Measurements from ENCODE around the gene ZNF620. TPM values are rescaled to one million over a fixed set of nuclear protein-coding genes. Genes with fewer than 3 reads are reported as not detected.

The ZNF620 gene
- total and polyA plus RNA-seq, 2 experiments from 2014 or later, result 0.32 to 0.86 TPM

DNA sequence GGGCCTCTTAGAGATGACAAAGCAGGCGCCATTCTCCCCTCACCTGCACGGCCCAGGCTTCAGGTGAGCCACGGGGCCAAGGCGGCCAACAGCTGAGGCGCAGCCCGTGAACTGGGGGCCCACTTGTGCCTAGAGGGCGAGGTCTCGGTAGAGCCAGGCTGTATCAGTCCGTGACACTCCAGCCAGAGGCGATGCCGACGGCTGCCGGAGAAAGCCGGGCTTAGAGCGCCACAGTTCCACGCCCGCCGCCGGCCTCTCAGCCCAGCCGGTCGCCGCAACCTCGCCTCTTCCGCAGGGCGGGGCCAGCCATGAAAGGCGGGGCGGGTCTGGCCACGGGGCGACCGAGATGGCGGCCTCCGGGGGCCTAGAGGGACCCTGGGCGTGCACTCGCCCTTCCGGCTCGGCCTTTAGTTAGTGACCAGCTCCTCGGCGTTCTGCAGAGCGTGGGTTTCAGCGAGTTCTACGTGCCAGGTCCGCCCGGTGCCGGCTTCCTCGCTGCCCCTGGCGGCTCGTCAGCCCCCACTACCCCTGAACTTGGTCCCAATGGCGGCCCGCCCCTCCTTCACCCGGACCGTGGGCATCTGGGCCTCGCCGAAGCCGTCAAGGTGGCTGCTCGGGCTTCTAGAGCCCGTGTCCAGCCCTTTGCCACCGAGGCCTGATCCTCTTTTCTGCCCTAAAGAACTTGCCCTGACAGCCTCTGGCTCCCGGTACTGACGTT lies 18.9 kb downstream of the ZNF620 start, which contains the start of gene ZNF621:
Gene ZNF621, plus strand, starts transcription at position 393 of the 718 bp plus-strand sequence. CDS start 881 bp downstream, outside the sequence.
- peaks cover 14% of the 10 kb centered on the region for H3K4me1 ChIP-seq (ENCODE audit: insufficient read depth)
- H3K27ac ChIP-seq, result peak within 1 kb of the TSS; percentile 82
- TF ChIP-seq EZH2 (IDR thresholded peaks at IDR 0.05; ENCODE audit: insufficient read depth, poor library complexity, severe bottlenecking) (no peak), EZH2phosphoT487 (IDR thresholded peaks at IDR 0.05; ENCODE audit: insufficient read depth, low read depth) (no peak)
- H3K36me3 ChIP-seq (ENCODE audit: low read depth), result peaks cover 14% of the 10 kb centered on the region
- H3K79me2 ChIP-seq (ENCODE audit: insufficient read depth), result peaks cover 45% of the 10 kb centered on the region
- H3K27me3 ChIP-seq (replicated peaks; ENCODE audit: insufficient read depth), result no peaks in the 10 kb centered on the region
- H3K4me3 ChIP-seq, result peak within 1 kb of the TSS; percentile 92
- H2AFZ ChIP-seq, result peak within 1 kb of the TSS; percentile 97
- H3K9me2 ChIP-seq (ENCODE audit: insufficient read depth), result no peaks in the 10 kb centered on the region
- peaks cover 7% of the 10 kb centered on the region for H3F3A ChIP-seq (ENCODE audit: insufficient read depth)
- WGBS, 2 experiments (ENCODE audit: low coverage in 1 of 2, low lambda C conversion rate in 2 of 2, missing lambda C conversion rate in 2 of 2), result 0 to 1% methylated on average over 38 to 42 of the region's 59 CpGs
- in situ Hi-C loops (cut with MboI), result no loop called here
- no peaks in the 10 kb centered on the region for H3K9me3 ChIP-seq (ENCODE audit: low read depth)
- H4K20me1 ChIP-seq (ENCODE audit: insufficient read depth), result no peaks in the 10 kb centered on the region
- H3K4me2 ChIP-seq (ENCODE audit: unreplicated experiment), result peak within 1 kb of the TSS; percentile 94
- peak within 1 kb of the TSS; percentile 99 for H3K9ac ChIP-seq
- DNase-seq, result peak; percentile 95

DNA sequence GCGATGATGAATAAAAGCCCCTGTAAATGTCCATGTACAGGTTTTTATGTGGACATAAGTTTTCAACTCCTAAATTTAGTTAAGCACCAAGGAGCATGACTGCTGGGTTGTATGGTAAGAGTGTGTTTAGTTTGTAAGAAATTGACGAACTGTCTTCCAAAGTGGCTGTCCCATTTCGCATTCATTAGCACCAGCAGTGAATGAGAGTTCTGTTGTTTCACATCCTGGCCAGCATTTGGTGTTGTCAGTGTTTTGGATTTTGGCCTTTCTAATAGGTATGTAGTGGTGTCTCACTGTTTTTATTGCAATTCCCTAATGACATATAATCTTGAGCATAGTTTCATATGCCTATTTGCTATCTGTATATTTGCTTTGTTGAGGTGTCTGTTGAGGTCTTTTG lies 22.6 kb downstream of the ZNF620 start:
- in situ Hi-C loops (cut with MboI), result no loop called here
- no peak overlapping the region for H3K27ac ChIP-seq
- no peaks in the 10 kb centered on the region for H3K27me3 ChIP-seq (replicated peaks; ENCODE audit: insufficient read depth)
- H3K9me2 ChIP-seq (ENCODE audit: insufficient read depth), result no peaks in the 10 kb centered on the region
- no peak overlapping the region for H2AFZ ChIP-seq
- peaks cover 6% of the 10 kb centered on the region for H3K9me3 ChIP-seq (ENCODE audit: low read depth)
- peaks cover 45% of the 10 kb centered on the region for H3K79me2 ChIP-seq (ENCODE audit: insufficient read depth)
- H3K36me3 ChIP-seq (ENCODE audit: low read depth), result peaks cover 48% of the 10 kb centered on the region
- DNase-seq, result no peak
- TF ChIP-seq EZH2 (IDR thresholded peaks at IDR 0.05; ENCODE audit: insufficient read depth, poor library complexity, severe bottlenecking), result no peak
- no peak for TF ChIP-seq EZH2phosphoT487 (IDR thresholded peaks at IDR 0.05; ENCODE audit: insufficient read depth, low read depth)
- peaks cover 14% of the 10 kb centered on the region for H3K4me1 ChIP-seq (ENCODE audit: insufficient read depth)
- WGBS, 2 experiments (ENCODE audit: low coverage in 1 of 2, low lambda C conversion rate in 2 of 2, missing lambda C conversion rate in 2 of 2), result 93 to 96% methylated on average over 3 of the region's 3 CpGs
- H3K9ac ChIP-seq, result no peak overlapping the region
- no peaks in the 10 kb centered on the region for H4K20me1 ChIP-seq (ENCODE audit: insufficient read depth)
- peaks cover 7% of the 10 kb centered on the region for H3F3A ChIP-seq (ENCODE audit: insufficient read depth)
- H3K4me3 ChIP-seq, result no peak overlapping the region
- no peak overlapping the region for H3K4me2 ChIP-seq (ENCODE audit: unreplicated experiment)

DNA sequence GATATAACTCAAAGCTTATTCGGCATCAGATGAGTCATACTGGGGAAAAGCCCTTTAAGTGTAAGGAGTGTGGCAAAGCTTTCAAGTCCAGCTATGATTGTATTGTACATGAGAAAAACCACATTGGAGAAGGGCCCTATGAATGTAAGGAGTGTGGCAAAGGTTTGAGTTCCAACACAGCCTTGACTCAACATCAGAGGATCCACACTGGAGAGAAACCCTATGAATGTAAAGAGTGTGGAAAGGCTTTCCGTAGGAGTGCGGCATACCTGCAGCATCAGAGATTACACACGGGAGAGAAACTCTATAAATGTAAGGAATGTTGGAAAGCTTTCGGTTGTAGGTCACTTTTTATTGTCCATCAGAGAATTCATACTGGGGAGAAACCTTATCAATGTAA lies 26.4 kb downstream of the ZNF620 start:
- Histone ChIP-seq H3K4me2 (ENCODE audit: unreplicated experiment) (no peak overlapping the region), H3K27me3 (replicated peaks; ENCODE audit: insufficient read depth) (no peaks in the 10 kb centered on the region), H3K9ac (no peak overlapping the region), H3K9me2 (ENCODE audit: insufficient read depth) (no peaks in the 10 kb centered on the region), H3K79me2 (ENCODE audit: insufficient read depth) (peaks cover 21% of the 10 kb centered on the region), H3K27ac (no peak overlapping the region), H3K4me3 (no peak overlapping the region), H3K36me3 (ENCODE audit: low read depth) (peaks cover 58% of the 10 kb centered on the region), H3K9me3 (ENCODE audit: low read depth) (peaks cover 6% of the 10 kb centered on the region), H2AFZ (no peak overlapping the region), H3F3A (ENCODE audit: insufficient read depth) (no peaks in the 10 kb centered on the region), H4K20me1 (ENCODE audit: insufficient read depth) (no peaks in the 10 kb centered on the region), H3K4me1 (ENCODE audit: insufficient read depth) (no peaks in the 10 kb centered on the region)
- peak; percentile 7 for DNase-seq
- in situ Hi-C loops (cut with MboI), result no loop called here
- 90 to 91% methylated on average over 5 of the region's 5 CpGs for WGBS, 2 experiments (ENCODE audit: low coverage in 1 of 2, low lambda C conversion rate in 2 of 2, missing lambda C conversion rate in 2 of 2)
- no peak for TF ChIP-seq EZH2phosphoT487 (IDR thresholded peaks at IDR 0.05; ENCODE audit: insufficient read depth, low read depth)
- TF ChIP-seq EZH2 (IDR thresholded peaks at IDR 0.05; ENCODE audit: insufficient read depth, poor library complexity, severe bottlenecking), result no peak

DNA sequence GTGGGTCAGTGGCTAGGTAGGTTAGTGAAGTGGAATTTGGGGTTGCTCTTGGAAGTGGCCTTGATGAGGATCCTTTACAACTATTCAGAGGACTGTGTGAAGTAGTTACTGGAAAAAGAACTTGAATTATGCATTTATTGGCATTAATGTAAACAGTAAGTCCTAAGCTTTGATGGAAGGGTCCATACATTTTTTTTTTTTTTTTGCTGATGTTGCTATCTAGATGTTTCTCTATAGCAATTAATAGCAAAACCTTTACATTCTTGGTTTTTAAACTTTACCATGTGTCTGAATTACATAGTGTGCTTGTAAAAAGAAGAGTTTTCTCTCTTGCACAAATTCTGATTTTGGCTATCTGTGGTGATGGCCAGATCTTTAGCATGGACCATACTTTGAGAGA lies 28.4 kb downstream of the ZNF620 start:
- H2AFZ ChIP-seq, result no peak overlapping the region
- no peaks in the 10 kb centered on the region for H3K9me2 ChIP-seq (ENCODE audit: insufficient read depth)
- TF ChIP-seq EZH2 (IDR thresholded peaks at IDR 0.05; ENCODE audit: insufficient read depth, poor library complexity, severe bottlenecking) (no peak), EZH2phosphoT487 (IDR thresholded peaks at IDR 0.05; ENCODE audit: insufficient read depth, low read depth) (no peak)

More for the DNA sequence above, 28.4 kb downstream of the ZNF620 start:
- in situ Hi-C loops (cut with MboI), result no loop called here
- H3F3A ChIP-seq (ENCODE audit: insufficient read depth), result no peaks in the 10 kb centered on the region
- H4K20me1 ChIP-seq (ENCODE audit: insufficient read depth), result no peaks in the 10 kb centered on the region
- peaks cover 6% of the 10 kb centered on the region for H3K9me3 ChIP-seq (ENCODE audit: low read depth)
- no peak overlapping the region for H3K4me3 ChIP-seq
- H3K79me2 ChIP-seq (ENCODE audit: insufficient read depth), result 0 out of 2 replicates have a peak, but pooled peaks cover under 1% of the 10 kb centered on the region
- DNase-seq, result no peak
- H3K4me2 ChIP-seq (ENCODE audit: unreplicated experiment), result no peak overlapping the region
- no peaks in the 10 kb centered on the region for H3K4me1 ChIP-seq (ENCODE audit: insufficient read depth)
- peaks cover 44% of the 10 kb centered on the region for H3K36me3 ChIP-seq (ENCODE audit: low read depth)
- H3K27me3 ChIP-seq (replicated peaks; ENCODE audit: insufficient read depth), result no peaks in the 10 kb centered on the region
- H3K9ac ChIP-seq, result no peak overlapping the region
- no peak overlapping the region for H3K27ac ChIP-seq

All from GM23248 (cell line).